Measurements from ENCODE around the gene SDHB. TPM values are rescaled to one million over a fixed set of nuclear protein-coding genes. Genes with fewer than 3 reads are reported as not detected.
"Not testable (repeated sequence)": the region's sequence is repeated elsewhere in the genome, so short reads cannot be mapped to it uniquely, and the experiment has no call there.

The SDHB gene
- total RNA-seq, 2 experiments from 2014 or later = 177 to 179 TPM

DNA sequence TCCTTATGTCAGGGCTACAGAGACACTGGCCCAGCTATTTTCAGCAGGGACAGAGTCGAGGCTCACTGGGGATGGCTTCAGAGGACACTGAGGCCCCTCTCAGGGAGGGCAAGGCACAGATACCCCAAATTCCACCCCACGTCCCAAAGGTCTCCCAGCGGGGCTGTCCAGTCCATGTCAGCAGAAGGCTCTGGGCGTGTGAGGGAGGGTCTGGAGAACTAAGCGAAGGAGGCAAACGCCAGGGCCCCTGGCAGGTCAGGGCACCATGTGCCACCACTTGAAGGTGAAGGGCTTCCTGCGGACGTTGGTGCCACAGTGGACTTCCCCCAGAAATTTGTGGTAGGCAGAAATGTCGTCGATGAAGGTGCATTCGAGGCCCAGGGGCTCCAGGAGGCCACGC is 15.0 kb upstream of the SDHB start:
- H3K4me1 Mint-ChIP-seq (ENCODE audit: low read depth) = no peaks in the 10 kb centered on the region

DNA sequence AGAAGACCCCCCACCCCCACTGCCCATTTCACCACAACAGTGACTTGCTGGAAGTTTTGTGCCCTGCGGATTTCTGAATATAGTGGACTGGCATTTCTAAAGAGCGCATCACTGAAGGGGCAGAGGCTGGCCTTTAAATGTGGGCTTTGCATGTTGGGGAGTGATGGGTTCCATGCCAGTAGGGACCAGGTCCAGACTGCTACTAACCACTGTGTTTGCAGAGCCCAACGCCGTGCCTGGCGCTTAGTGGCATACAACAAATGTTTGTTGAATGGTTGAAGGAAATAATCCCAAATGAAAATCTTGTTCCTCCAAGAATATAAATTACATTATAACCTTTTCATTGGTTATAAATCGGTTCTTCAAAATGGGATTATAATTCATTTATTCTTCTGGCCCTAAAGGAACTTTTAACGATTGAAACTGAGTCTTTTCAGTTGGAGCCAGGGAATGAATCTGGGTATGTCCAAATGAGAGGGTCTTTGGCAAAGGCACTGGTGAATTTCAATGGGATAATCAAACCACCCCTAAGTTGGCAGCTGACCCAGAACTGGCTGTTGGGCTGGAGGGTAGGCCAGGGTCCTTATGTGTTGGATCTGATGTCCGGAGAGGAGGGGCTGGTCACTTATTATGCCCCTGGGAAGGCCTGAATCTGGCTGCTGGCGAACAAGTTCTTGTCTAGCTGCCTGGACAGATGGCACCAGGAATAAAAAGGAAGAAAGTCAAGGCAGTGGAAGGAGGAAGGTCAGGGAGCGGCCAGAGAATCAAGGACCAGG is 13.8 kb upstream of the SDHB start:
- no peak for DNase-seq
- Mint-ChIP-seq H3K4me1 (ENCODE audit: low read depth) (no peaks in the 10 kb centered on the region), H3K4me3 (no peak overlapping the region), H3K9me3 (no peaks in the 10 kb centered on the region), H3K36me3 (ENCODE audit: low read depth) (no peaks in the 10 kb centered on the region), H3K27me3 (ENCODE audit: low read depth) (no peaks in the 10 kb centered on the region), H3K27ac (no peak overlapping the region)
- intact Hi-C loops (cut with micrococcal nuclease) = no loop called here
- CTCF ChIA-PET = interaction anchor here (0.6 to 1.1 kb wide), 2 partner anchors 22 to 104 kb away, joined by 3 to 4 read pairs; no protein-coding TSS in a partner anchor

More for the DNA sequence above, 15.0 kb upstream of the SDHB start:
- no peak for DNase-seq
- H3K27ac Mint-ChIP-seq = no peak overlapping the region
- intact Hi-C loops (cut with micrococcal nuclease) = no loop called here
- no peaks in the 10 kb centered on the region for H3K36me3 Mint-ChIP-seq (ENCODE audit: low read depth)
- CTCF ChIA-PET = no interaction called here
- no peak overlapping the region for H3K4me3 Mint-ChIP-seq
- H3K9me3 Mint-ChIP-seq = no peaks in the 10 kb centered on the region
- no peaks in the 10 kb centered on the region for H3K27me3 Mint-ChIP-seq (ENCODE audit: low read depth)

DNA sequence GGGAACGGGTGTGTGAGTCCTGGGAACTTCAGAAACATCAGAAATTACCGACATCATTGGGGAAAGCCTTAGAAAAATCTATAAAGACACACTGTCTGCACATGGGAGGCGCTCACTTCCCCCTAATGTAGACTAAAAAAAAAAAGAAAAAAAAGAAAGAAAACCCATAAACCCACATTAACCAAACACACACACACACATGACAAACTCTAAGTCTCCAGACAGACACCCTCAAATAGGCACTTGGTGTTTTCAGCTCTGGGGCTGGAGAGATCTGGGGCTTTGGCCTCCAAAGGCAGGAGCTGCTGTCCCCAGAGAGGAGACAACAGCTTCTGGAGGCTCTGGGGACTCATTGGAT is 13.2 kb upstream of the SDHB start:
- no peaks in the 10 kb centered on the region for H3K9me3 Mint-ChIP-seq
- no peaks in the 10 kb centered on the region for H3K36me3 Mint-ChIP-seq (ENCODE audit: low read depth)
- CTCF ChIA-PET = interaction anchor here (1.1 to 1.4 kb wide), 2 partner anchors 21 to 170 kb away, joined by 3 to 4 read pairs; no protein-coding TSS in a partner anchor
- DNase-seq = no peak
- no peak overlapping the region for H3K4me3 Mint-ChIP-seq
- H3K27ac Mint-ChIP-seq = no peak overlapping the region
- no peaks in the 10 kb centered on the region for H3K27me3 Mint-ChIP-seq (ENCODE audit: low read depth)
- no peaks in the 10 kb centered on the region for H3K4me1 Mint-ChIP-seq (ENCODE audit: low read depth)
- intact Hi-C loops (cut with micrococcal nuclease) = no loop called here

DNA sequence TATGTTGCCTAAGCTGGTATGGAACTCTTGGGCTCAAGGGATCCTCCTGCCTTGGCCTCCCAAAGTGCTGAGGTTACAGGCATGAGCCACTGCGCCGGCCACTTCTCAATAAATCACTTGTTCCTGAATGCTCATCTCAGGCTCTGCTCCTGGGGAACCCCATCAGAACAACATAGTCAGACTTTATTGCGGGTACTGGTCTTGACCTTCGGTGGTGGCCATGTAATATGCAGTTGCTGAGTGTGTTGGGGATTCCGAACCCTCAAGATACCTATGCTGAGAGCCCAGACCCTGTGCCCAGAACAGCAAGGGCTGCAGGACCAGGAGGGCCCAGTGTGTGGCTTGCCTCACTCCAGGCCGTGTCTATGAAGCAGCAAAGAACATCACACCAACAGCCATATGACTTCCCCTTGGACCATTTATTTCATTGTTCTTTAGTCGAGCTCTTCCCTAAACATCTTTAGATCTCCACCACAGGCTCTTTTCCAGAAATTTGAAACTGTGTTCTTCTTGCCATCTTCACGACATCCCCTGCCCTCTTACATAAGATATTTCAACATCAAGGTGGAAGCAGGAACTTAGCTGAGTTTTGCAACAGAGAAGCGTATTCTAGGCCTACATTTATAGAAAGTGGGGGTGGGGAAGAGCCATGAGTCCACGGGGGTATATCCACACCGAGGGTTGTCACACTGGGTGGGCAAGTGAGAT is 12.7 kb upstream of the SDHB start:
- Mint-ChIP-seq H3K4me1 (ENCODE audit: low read depth) (no peaks in the 10 kb centered on the region), H3K27ac (no peak overlapping the region)
- CTCF ChIA-PET = interaction anchor here (1.1 to 1.4 kb wide), 3 partner anchors 21 to 171 kb away, joined by 3 to 7 read pairs (median 4); no protein-coding TSS in a partner anchor

DNA sequence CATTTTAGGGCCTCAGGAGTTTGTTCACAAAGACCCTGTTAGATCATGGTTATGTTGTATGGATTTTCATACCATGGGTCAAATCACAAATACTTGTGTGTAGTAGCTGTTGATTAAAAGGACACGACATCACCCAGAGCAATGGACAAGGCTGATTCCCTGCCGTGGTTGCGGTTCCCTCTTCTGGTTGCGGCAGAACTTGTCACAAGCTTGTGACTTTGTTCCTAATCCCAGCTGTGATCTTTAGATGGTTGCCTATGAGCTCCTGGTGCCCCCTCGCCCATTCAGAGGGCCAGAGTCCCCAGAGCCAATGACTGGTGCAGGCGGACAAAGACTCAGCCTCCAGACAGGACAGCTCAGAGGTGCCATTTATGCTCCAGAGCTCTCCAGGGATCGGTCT is 11.8 kb upstream of the SDHB start:
- intact Hi-C loops (cut with micrococcal nuclease) = no loop called here
- CTCF ChIA-PET = interaction anchor here (0.8 to 1.4 kb wide), 3 partner anchors 60 to 208 kb away, joined by 3 to 7 read pairs (median 4); no protein-coding TSS in a partner anchor
- Mint-ChIP-seq H3K36me3 (ENCODE audit: low read depth) (no peaks in the 10 kb centered on the region), H3K4me3 (no peak overlapping the region), H3K27ac (no peak overlapping the region), H3K9me3 (no peaks in the 10 kb centered on the region), H3K4me1 (ENCODE audit: low read depth) (no peaks in the 10 kb centered on the region), H3K27me3 (ENCODE audit: low read depth) (no peaks in the 10 kb centered on the region)
- no peak for DNase-seq

More for the DNA sequence above, 12.7 kb upstream of the SDHB start:
- Mint-ChIP-seq H3K36me3 (ENCODE audit: low read depth) (no peaks in the 10 kb centered on the region), H3K27me3 (ENCODE audit: low read depth) (no peaks in the 10 kb centered on the region), H3K4me3 (no peak overlapping the region), H3K9me3 (no peaks in the 10 kb centered on the region)
- DNase-seq = no peak
- intact Hi-C loops (cut with micrococcal nuclease) = no loop called here

DNA sequence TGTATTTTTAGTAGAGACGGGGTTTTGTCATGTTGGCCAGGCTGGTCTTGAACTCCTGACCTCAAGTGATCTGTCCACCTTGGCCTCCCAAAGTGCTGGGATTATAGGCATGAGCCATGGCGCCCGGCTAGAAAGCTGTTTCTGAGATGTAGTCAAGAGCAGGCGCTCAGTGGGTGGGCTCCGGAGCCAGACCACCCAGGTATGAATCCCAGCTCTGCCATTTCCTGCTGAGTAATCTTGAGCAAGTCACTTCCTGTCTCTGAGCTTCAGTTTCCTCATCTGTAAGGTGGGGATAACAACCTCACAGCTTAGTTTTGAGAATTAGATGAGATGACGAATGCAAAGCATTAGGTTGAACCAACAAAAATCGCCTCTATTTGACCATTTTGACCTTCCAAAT is 8.9 kb upstream of the SDHB start:
- CTCF ChIA-PET = interaction anchor here (1.0 to 1.8 kb wide), 2 partner anchors 12 to 172 kb away, joined by 3 to 9 read pairs; no protein-coding TSS in a partner anchor
- H3K36me3 Mint-ChIP-seq (ENCODE audit: low read depth); H3K27me3 Mint-ChIP-seq (ENCODE audit: low read depth); H3K27ac Mint-ChIP-seq; H3K4me1 Mint-ChIP-seq (ENCODE audit: low read depth); intact Hi-C loops (cut with micrococcal nuclease); DNase-seq; H3K4me3 Mint-ChIP-seq; H3K9me3 Mint-ChIP-seq: not testable (repeated sequence)

DNA sequence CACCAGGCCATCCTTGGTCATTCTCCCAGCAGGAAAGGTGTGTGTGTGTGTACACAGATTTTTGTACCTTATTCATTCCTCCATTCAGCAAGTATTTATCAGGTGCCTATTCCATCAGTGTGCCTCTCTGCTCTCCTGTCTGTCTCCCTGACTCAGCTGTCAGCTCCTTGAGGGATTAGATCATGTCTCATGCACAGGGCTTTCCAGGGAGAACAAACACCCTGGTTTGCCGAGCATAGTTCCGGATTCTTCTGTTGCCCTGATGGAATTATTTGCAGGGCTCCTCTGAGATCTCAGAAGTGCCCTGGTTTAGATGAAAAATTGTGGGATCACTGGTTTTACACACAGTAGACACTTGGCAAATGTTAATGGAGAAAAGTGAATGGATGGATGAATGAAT is 8.1 kb upstream of the SDHB start:
- intact Hi-C loops (cut with micrococcal nuclease) = no loop called here
- H3K4me1 Mint-ChIP-seq (ENCODE audit: low read depth) = no peaks in the 10 kb centered on the region
- no peak for DNase-seq
- H3K4me3 Mint-ChIP-seq = no peak overlapping the region
- H3K27ac Mint-ChIP-seq = no peak overlapping the region
- H3K9me3 Mint-ChIP-seq = no peaks in the 10 kb centered on the region
- peaks cover 5% of the 10 kb centered on the region for H3K27me3 Mint-ChIP-seq (ENCODE audit: low read depth)
- CTCF ChIA-PET = interaction anchor here (1.8 kb wide), 1 partner anchor 13 kb away, joined by 9 read pairs; no protein-coding TSS in a partner anchor
- H3K36me3 Mint-ChIP-seq (ENCODE audit: low read depth) = no peaks in the 10 kb centered on the region

DNA sequence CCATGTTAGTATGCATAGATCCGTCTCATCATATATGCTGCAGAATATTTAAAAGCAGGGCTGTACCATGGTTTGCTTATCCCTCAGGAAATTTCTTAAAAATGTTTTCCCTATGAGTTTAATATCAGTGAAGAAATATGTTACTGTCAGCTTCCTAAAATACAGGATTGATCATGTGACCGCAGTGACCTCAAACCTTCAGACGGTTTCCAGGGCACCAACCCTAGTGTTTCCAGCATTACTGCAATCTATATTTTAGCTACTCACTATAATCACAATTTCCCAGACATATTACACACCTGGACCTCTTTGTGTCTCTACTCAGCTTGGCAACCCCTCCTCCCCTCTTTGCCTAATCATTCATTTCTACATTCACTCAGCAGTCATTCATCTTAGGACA is 7.7 kb upstream of the SDHB start:
- no peak overlapping the region for H3K27ac Mint-ChIP-seq
- DNase-seq = no peak
- H3K4me1 Mint-ChIP-seq (ENCODE audit: low read depth) = no peaks in the 10 kb centered on the region
- intact Hi-C loops (cut with micrococcal nuclease) = no loop called here
- no peaks in the 10 kb centered on the region for H3K9me3 Mint-ChIP-seq
- no peak overlapping the region for H3K4me3 Mint-ChIP-seq
- peaks cover 5% of the 10 kb centered on the region for H3K27me3 Mint-ChIP-seq (ENCODE audit: low read depth)
- CTCF ChIA-PET = interaction anchor here (1.8 kb wide), 1 partner anchor 13 kb away, joined by 9 read pairs; no protein-coding TSS in a partner anchor
- no peaks in the 10 kb centered on the region for H3K36me3 Mint-ChIP-seq (ENCODE audit: low read depth)

DNA sequence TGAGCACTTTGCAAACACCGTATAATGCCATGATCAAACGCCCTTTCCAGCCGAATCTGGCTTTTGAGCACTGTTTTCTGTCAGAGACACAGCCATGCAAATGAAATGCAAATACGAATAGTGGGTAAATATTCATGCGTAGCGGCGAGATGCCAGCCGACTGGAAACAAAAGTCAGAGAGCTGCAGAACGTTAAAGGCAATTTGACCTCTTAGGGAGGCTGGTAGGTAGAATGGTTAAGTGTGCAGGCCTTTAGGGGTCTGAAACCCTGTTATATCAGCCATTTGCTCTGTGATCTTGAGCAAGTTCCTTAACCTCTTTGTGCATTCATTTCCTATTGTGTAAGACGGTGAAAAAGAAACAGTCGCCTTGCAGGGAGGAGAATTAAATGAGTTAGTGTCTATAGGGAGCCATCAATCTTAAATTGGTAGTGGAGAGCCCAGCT is 6.5 kb upstream of the SDHB start:
- no peak for DNase-seq
- Mint-ChIP-seq H3K36me3 (ENCODE audit: low read depth) (no peaks in the 10 kb centered on the region), H3K27me3 (ENCODE audit: low read depth) (peaks cover 5% of the 10 kb centered on the region), H3K4me3 (no peak overlapping the region), H3K9me3 (no peaks in the 10 kb centered on the region), H3K4me1 (ENCODE audit: low read depth) (no peaks in the 10 kb centered on the region), H3K27ac (no peak overlapping the region)
- CTCF ChIA-PET = no interaction called here
- intact Hi-C loops (cut with micrococcal nuclease) = no loop called here

DNA sequence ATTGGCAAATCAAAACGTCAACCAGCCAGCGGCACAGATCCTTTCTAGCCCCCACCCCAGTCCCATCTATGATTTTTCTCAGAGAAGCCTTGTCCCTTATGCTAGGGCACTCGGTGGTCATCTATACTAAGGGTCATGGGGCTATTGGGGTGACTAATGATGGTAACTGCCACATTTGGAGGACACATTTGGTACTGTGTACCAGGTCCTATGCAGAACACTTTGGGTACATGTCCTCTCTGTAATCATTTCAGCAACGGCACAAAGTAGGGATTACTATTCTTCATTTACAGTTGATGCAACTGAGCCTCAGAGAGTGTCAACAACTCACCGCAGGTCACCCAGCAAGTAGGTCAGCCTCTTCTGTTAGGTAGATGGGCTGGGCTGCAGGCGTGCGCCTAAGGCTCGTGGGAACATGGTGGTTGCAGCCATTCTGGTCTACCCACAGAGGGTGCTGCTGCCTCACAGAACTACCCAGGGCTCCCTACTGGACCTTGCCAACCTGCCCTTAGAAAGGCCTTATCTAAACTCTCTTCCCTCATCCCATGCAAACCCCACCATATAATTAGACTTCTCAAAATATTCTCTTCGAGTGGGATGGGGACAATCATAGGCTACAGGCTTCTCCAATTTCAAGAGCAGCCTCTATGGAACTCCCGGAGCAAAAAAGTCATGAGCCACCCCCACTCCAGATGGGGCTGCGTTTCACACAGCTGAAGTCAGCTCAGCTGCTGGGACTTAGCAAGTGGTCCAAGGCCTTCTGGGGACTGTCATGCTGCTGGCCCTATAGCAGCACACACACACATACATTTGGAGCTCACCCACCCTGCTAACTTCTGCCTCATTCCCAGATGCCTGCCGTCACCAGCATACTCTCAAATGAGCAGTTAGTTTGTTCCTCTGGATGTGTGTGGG is 5.8 kb upstream of the SDHB start:
- Mint-ChIP-seq H3K4me1 (ENCODE audit: low read depth) (no peaks in the 10 kb centered on the region), H3K36me3 (ENCODE audit: low read depth) (no peaks in the 10 kb centered on the region), H3K27ac (no peak overlapping the region), H3K27me3 (ENCODE audit: low read depth) (peaks cover 5% of the 10 kb centered on the region), H3K4me3 (no peak overlapping the region), H3K9me3 (no peaks in the 10 kb centered on the region)
- intact Hi-C loops (cut with micrococcal nuclease) = loop anchor here (2.0 to 10.0 kb wide), 2 partner anchors 177 to 1535 kb away; partner anchors contain the start of genes CASP9 and DNAJC16
- DNase-seq = peak; percentile 51
- CTCF ChIA-PET = no interaction called here

DNA sequence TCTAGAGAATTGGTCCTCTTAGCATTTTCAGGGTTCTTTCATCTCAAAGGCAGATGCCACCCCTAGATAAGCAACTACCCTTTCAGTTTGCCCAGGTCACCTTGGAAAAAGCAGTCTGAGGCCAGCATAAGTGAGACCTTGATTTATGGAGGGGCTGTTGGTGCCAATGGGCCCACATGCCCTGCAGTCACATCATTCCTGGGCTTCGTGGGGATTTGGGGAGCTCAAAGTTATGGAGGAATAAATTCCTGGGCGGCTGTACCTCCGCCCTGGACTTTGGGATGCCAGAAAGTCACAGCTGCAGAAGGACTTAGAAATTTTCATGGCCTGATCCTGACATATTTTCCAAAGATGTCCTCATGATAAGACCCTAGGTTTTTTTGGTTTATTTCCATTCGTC is 2.7 kb upstream of the SDHB start:
- H3K27me3 Mint-ChIP-seq (ENCODE audit: low read depth) = peaks cover 5% of the 10 kb centered on the region
- no peak for DNase-seq
- H3K27ac Mint-ChIP-seq = no peak overlapping the region
- peaks cover 12% of the 10 kb centered on the region for H3K4me1 Mint-ChIP-seq (ENCODE audit: low read depth)
- intact Hi-C loops (cut with micrococcal nuclease) = loop anchor here (10.0 kb wide), 1 partner anchor 1532 kb away; the partner anchor contains the start of genes CASP9 and DNAJC16
- peaks cover 5% of the 10 kb centered on the region for H3K36me3 Mint-ChIP-seq (ENCODE audit: low read depth)
- no peaks in the 10 kb centered on the region for H3K9me3 Mint-ChIP-seq
- CTCF ChIA-PET = interaction anchor here (0.8 kb wide), 1 partner anchor 9 kb away, joined by 4 read pairs; no protein-coding TSS in a partner anchor
- no peak overlapping the region for H3K4me3 Mint-ChIP-seq

DNA sequence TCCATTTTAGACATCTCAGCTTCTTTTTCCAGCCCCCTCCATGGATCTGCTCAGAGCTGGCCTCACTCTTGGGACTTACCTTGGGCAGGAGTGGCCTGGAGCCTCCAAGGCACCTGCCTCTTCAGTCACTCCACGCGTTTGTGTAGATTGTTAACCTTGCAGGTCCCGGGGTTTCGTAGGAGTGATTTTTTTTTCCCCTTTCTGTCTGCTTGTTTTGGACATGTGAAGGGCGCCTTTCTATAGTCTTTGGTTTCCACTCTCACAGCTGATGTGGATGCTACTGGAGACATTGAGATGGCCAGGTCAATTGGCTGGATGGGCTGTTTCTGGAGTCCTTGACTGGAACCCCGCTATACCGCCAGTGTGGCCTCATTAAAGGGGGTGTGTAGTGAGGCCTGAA is 2.0 kb upstream of the SDHB start:
- Mint-ChIP-seq H3K4me1 (ENCODE audit: low read depth) (peaks cover 19% of the 10 kb centered on the region), H3K36me3 (ENCODE audit: low read depth) (peaks cover 5% of the 10 kb centered on the region), H3K27ac (no peak overlapping the region), H3K27me3 (ENCODE audit: low read depth) (peaks cover 5% of the 10 kb centered on the region), H3K9me3 (no peaks in the 10 kb centered on the region), H3K4me3 (no peak overlapping the region)
- DNase-seq = no peak
- intact Hi-C loops (cut with micrococcal nuclease) = loop anchor here (2.0 to 10.0 kb wide), 2 partner anchors 381 to 1531 kb away; partner anchors contain the start of genes CASP9 and DNAJC16
- CTCF ChIA-PET = no interaction called here

Measured in activated naive CD4-positive, alpha-beta T cell treated with anti-CD3 and anti-CD28 coated beads for 36 hours (primary cell).